Peyer's patch (tissue), 4 donors: ENCODE results near the gene CALHM3.

ENCODE experiments used
- POLR2A ChIP-seq, 2 donors: fragments of 450-650 bp; IDR thresholded peaks; one replicate each; pipeline ENCODE4 v1.5.1; 2017; ENCODE audit warnings: antibody characterized with exemption in 2 of 2, mild to moderate bottlenecking in 2 of 2, moderate library complexity in 2 of 2
- TF ChIP-seq, protein P1 (sequence below), 6 experiments: fragments of 450-650 bp in 4 of 6; fragments of 200-600 bp in 2 of 6; sonication (generic) in 1 of 6; IDR thresholded peaks; one replicate each; pipeline ENCODE4 v1.5.1; 2017 to 2019; ENCODE audit warnings: antibody characterized with exemption in 6 of 6, mild to moderate bottlenecking in 3 of 6, moderate library complexity in 1 of 6

DNA sequence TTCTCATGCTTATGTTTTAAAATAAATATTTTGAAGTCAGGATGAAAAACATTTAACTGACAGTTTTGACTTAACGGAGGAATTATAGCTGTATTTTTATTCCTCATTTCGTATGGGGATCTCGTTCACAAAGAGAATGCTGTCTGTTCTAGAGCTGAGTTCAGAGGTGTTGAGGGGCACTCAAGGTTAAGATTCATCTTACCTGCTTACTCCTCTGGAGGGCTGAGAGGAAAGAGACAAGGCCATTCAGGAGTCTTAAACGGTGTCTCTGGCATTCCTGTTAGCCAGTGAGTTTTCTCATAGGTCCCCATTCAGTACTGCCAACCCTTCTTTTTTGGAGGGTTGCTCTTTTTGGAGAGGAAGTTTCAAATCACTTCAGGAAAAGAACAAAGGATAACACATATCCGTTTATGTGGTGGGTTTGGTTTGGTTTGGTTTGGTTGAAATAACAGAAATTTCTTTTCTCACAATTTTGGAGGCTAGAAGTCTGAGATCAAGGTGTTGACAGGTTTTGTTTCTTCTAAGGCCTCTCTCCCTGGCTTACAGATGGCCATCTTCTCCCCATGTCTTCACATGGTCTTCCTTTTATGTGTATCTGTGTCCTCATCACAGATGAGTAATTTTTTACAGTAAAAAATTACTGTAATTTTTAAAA lies 49.9 kb downstream of the CALHM3 start:
- TF ChIP-seq, protein P1, sequence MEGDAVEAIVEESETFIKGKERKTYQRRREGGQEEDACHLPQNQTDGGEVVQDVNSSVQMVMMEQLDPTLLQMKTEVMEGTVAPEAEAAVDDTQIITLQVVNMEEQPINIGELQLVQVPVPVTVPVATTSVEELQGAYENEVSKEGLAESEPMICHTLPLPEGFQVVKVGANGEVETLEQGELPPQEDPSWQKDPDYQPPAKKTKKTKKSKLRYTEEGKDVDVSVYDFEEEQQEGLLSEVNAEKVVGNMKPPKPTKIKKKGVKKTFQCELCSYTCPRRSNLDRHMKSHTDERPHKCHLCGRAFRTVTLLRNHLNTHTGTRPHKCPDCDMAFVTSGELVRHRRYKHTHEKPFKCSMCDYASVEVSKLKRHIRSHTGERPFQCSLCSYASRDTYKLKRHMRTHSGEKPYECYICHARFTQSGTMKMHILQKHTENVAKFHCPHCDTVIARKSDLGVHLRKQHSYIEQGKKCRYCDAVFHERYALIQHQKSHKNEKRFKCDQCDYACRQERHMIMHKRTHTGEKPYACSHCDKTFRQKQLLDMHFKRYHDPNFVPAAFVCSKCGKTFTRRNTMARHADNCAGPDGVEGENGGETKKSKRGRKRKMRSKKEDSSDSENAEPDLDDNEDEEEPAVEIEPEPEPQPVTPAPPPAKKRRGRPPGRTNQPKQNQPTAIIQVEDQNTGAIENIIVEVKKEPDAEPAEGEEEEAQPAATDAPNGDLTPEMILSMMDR (IDR thresholded peaks at IDR 0.05), result no peak
- TF ChIP-seq POLR2A (IDR thresholded peaks at IDR 0.05), result no peak
